Uterus (tissue), 4 donors: ENCODE data around the gene SYNCRIP. TPM values are rescaled to one million over a fixed set of nuclear protein-coding genes. Genes with fewer than 3 reads are reported as not detected.
"Not testable (repeated sequence)": the region's sequence is repeated elsewhere in the genome, so short reads cannot be mapped to it uniquely, and the experiment has no call there.

Experiments used
- DNase-seq, 2 donors: peaks; one replicate each; pipeline ENCODE4 v3.0.0-alpha.2; 2019 to 2020
- H3K27ac ChIP-seq, 2 donors: fragments of 200-600 bp; sonication (generic); 1 replicate in 1 of 2; 2 replicates in 1 of 2; pipeline ENCODE4 v1.5.1; 2016 to 2018
- H3K27me3 ChIP-seq, 2 donors: fragments of 200-600 bp; sonication (generic); one replicate each; pipeline ENCODE4 v1.5.1; 2018 to 2019; ENCODE audit warnings: control low read depth in 1 of 2
- H3K36me3 ChIP-seq, 2 donors: fragments of 200-600 bp; sonication (generic); one replicate each; pipeline ENCODE4 v1.5.1; 2019; ENCODE audit warnings: control low read depth in 1 of 2
- H3K4me1 ChIP-seq, 2 donors: fragments of 200-600 bp; sonication (generic); one replicate each; pipeline ENCODE4 v1.5.1; 2018 to 2019; ENCODE audit warnings: control low read depth in 1 of 2
- H3K4me3 ChIP-seq, 2 donors: fragments of 200-600 bp; sonication (generic); 1 replicate in 1 of 2; 2 replicates in 1 of 2; pipeline ENCODE4 v1.5.1; 2018 to 2019; ENCODE audit warnings: mild to moderate bottlenecking in 1 of 2
- H3K9me3 ChIP-seq, 2 donors: fragments of 200-600 bp; sonication (generic); one replicate each; pipeline ENCODE4 v1.5.1; 2019; ENCODE audit warnings: control low read depth in 1 of 2
- CTCF ChIP-seq, 4 experiments: fragments of 200-600 bp in 2 of 4; fragments of 450-650 bp in 2 of 4; sonication (generic) in 2 of 4; IDR thresholded peaks; one replicate each; pipeline ENCODE4 v1.5.1; 2016 to 2019; ENCODE audit warnings: antibody characterized with exemption in 4 of 4, mild to moderate bottlenecking in 2 of 4, moderate library complexity in 1 of 4
- POLR2A ChIP-seq, 2 donors: fragments of 450-650 bp; IDR thresholded peaks; one replicate each; pipeline ENCODE4 v1.6.1; 2016; ENCODE audit warnings: antibody characterized with exemption in 2 of 2, mild to moderate bottlenecking in 1 of 2, moderate library complexity in 1 of 2
- intact Hi-C: fragments of 100-400 bp; cut with DNase I; formaldehyde crosslinking; loops from one replicate; pipeline ENCODE4 v1.15.1; 2023; ENCODE audit warnings: low total_unique reads
- total RNA-seq, 4 donors: library from RNA; depleted of rRNA in 3 of 4; stranded (reverse); fragments of >200 nt in 3 of 4; gene quantifications; one replicate each; pipeline versions ENCODE4 v1.1.0 to v1.2.4, GENCODE V29; 2014 to 2023
- donor health status: DM: yes; HTN: yes; CAD: no.

Gene SYNCRIP
- total RNA-seq, 4 donors from 2014 or later: 25.1 to 147 (median 106) TPM

- Histone ChIP-seq H3K9me3 (no peaks in the 10 kb centered on the region), H3K27ac (peak overlapping the region; percentile 98 to 99), H3K36me3 (no peaks in the 10 kb centered on the region), H3K4me3 (peak overlapping the region; percentile 85 to 96), H3K27me3 (no peaks in the 10 kb centered on the region), H3K4me1 (peaks cover 7% of the 10 kb centered on the region in 2 donors)
- DNase-seq: peak; percentile 47 to 56
- intact Hi-C loops: loop anchor here (5.0 kb wide), 1 partner anchor 35 kb away; no protein-coding TSS in a partner anchor
- TF ChIP-seq CTCF (IDR thresholded peaks at IDR 0.05): no peak
- TF ChIP-seq POLR2A (IDR thresholded peaks at IDR 0.05): no peak
These were observed 551 bp downstream of the SYNCRIP start for GRCh38 chr6:85641897-85642773.

GRCh38 chr6:85641522-85641896 lies 1.2 kb downstream of the SYNCRIP start:
- intact Hi-C loops: loop anchor here (5.0 kb wide), 1 partner anchor 36 kb away; no protein-coding TSS in a partner anchor
- no peaks in the 10 kb centered on the region for H3K9me3 ChIP-seq
- peaks cover 7% of the 10 kb centered on the region in 2 donors for H3K4me1 ChIP-seq
- H3K36me3 ChIP-seq: no peaks in the 10 kb centered on the region
- DNase-seq: no peak
- TF ChIP-seq POLR2A (IDR thresholded peaks at IDR 0.05): no peak
- TF ChIP-seq CTCF (IDR thresholded peaks at IDR 0.05): no peak
- peak overlapping the region; percentile 98 to 99 for H3K27ac ChIP-seq
- no peaks in the 10 kb centered on the region for H3K27me3 ChIP-seq
- H3K4me3 ChIP-seq: peak overlapping the region; percentile 85 to 96

- Histone ChIP-seq H3K9me3 (no peaks in the 10 kb centered on the region), H3K27ac (peak overlapping the region in 1 of 2 donors; percentile 98), H3K4me3 (peak overlapping the region; percentile 85 to 96), H3K4me1 (peaks cover 7% of the 10 kb centered on the region in 2 donors), H3K36me3 (no peaks in the 10 kb centered on the region), H3K27me3 (no peaks in the 10 kb centered on the region)
- no peak for DNase-seq
- intact Hi-C loops: loop anchor here (5.0 kb wide), 1 partner anchor 36 kb away; no protein-coding TSS in a partner anchor
- no peak for TF ChIP-seq POLR2A (IDR thresholded peaks at IDR 0.05)
These were observed 1.9 kb downstream of the SYNCRIP start for GRCh38 chr6:85640821-85641220.

- intact Hi-C loops: no loop called here
- no peaks in the 10 kb centered on the region for H3K27me3 ChIP-seq
- no peaks in the 10 kb centered on the region for H3K36me3 ChIP-seq
- H3K27ac ChIP-seq: no peak overlapping the region
- DNase-seq: no peak
- H3K4me3 ChIP-seq: no peak overlapping the region
- no peak for TF ChIP-seq CTCF (IDR thresholded peaks at IDR 0.05)
- TF ChIP-seq POLR2A (IDR thresholded peaks at IDR 0.05): no peak
- no peaks in the 10 kb centered on the region for H3K9me3 ChIP-seq
- peaks cover 7% of the 10 kb centered on the region in 2 donors for H3K4me1 ChIP-seq
These were observed 5.1 kb downstream of the SYNCRIP start for GRCh38 chr6:85637579-85637978.

- TF ChIP-seq CTCF (IDR thresholded peaks at IDR 0.05) (no peak), POLR2A (IDR thresholded peaks at IDR 0.05) (no peak)
- Histone ChIP-seq H3K27me3 (no peaks in the 10 kb centered on the region), H3K4me3 (no peak overlapping the region), H3K27ac (no peak overlapping the region), H3K36me3 (no peaks in the 10 kb centered on the region), H3K9me3 (no peaks in the 10 kb centered on the region), H3K4me1 (no peaks in the 10 kb centered on the region)
- no peak for DNase-seq
- intact Hi-C loops: no loop called here
These were observed 10.3 kb downstream of the SYNCRIP start for GRCh38 chr6:85632164-85632942.

GRCh38 chr6:85631117-85631516 lies 11.6 kb downstream of the SYNCRIP start:
- H3K36me3 ChIP-seq, DNase-seq, H3K9me3 ChIP-seq, H3K4me3 ChIP-seq, H3K27me3 ChIP-seq, H3K4me1 ChIP-seq, intact Hi-C loops, H3K27ac ChIP-seq: not testable (repeated sequence)
